Calu3 (cell line): Measurements from ENCODE around the gene MPZL3. TPM values are rescaled to one million over a fixed set of nuclear protein-coding genes. Genes with fewer than 3 reads are reported as not detected.

Experiments
- BruUV-seq: library from RNA; stranded (reverse); fragments of 400-500 nt; replicated peaks from 2 replicates; lab custom pipeline; 2021; lab: Mats Ljungman, UMichigan
- CTCF ChIA-PET: fragments of 300-600 bp; sonication (Branson Sonifier 250); formaldehyde crosslinking; loops from one replicate; lab custom pipeline; 2022; ENCODE audit warnings: antibody characterized with exemption; lab: Charles Lee
- DNase-seq: peaks from one replicate; pipeline ENCODE4 v3.0.0; 2022
- H3K27ac Mint-ChIP-seq: one replicate; pipeline ENCODE4 v1.8.0; 2022; ENCODE audit warnings: mixed read lengths; ENCODE audit not compliant: unreplicated experiment
- H3K27me3 Mint-ChIP-seq: one replicate; pipeline ENCODE4 v1.8.0; 2022; ENCODE audit warnings: mixed read lengths; ENCODE audit not compliant: unreplicated experiment
- H3K36me3 Mint-ChIP-seq: one replicate; pipeline ENCODE4 v1.8.0; 2022; ENCODE audit warnings: mild to moderate bottlenecking, moderate library complexity, mixed read lengths; ENCODE audit not compliant: insufficient read depth, unreplicated experiment
- H3K4me1 Mint-ChIP-seq: one replicate; pipeline ENCODE4 v1.8.0; 2022; ENCODE audit warnings: mild to moderate bottlenecking, low read depth, mixed read lengths; ENCODE audit not compliant: unreplicated experiment
- H3K4me3 Mint-ChIP-seq: one replicate; pipeline ENCODE4 v1.8.0; 2022; ENCODE audit warnings: mild to moderate bottlenecking, low read depth, moderate library complexity, mixed read lengths; ENCODE audit not compliant: unreplicated experiment
- H3K9me3 Mint-ChIP-seq: one replicate; pipeline ENCODE4 v1.8.0; 2022; ENCODE audit warnings: low read depth, mixed read lengths; ENCODE audit not compliant: unreplicated experiment
- intact Hi-C: fragments of 100-400 bp; cut with micrococcal nuclease; formaldehyde crosslinking; loops from one replicate; pipeline ENCODE4 v1.10.0; 2022; ENCODE audit not compliant: unreplicated experiment
- total RNA-seq: library from RNA; stranded (reverse); gene quantifications from 2 replicates; pipeline ENCODE4 v1.2.3, GENCODE V29; 2022
- TF ChIP-seq, protein P1 (sequence below): fragments of 200-600 bp; IDR thresholded peaks from one replicate; pipeline ENCODE4 v1.8.0; 2022; ENCODE audit warnings: antibody characterized with exemption; ENCODE audit not compliant: unreplicated experiment

The MPZL3 gene
- total RNA-seq, 1 experiment from 2014 or later: 5.9 TPM

DNA sequence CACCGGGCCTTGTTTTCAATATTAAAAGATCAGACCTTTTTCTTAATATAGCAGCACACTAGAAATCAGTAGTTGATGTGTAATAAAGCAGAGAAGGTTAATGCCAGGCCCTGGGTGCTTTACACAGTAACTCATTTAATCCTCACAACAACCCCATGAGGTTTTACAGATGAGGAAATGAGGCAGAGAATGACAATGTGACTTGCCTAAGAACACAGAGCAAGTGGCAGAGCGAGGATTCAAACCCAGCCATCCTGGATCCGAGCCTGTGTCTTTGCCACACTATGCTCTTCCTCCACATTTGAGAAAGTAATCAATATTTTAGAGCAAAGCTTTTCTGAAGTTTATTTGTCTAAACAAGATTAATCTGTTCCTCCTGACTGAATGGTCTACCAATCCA, 34.6 kb downstream of the MPZL3 start:
- no peak overlapping the region for H3K27ac Mint-ChIP-seq
- H3K4me3 Mint-ChIP-seq: no peak overlapping the region
- no peaks in the 10 kb centered on the region for H3K9me3 Mint-ChIP-seq
- BruUV-seq: no TSS peak
- TF ChIP-seq, protein P1, sequence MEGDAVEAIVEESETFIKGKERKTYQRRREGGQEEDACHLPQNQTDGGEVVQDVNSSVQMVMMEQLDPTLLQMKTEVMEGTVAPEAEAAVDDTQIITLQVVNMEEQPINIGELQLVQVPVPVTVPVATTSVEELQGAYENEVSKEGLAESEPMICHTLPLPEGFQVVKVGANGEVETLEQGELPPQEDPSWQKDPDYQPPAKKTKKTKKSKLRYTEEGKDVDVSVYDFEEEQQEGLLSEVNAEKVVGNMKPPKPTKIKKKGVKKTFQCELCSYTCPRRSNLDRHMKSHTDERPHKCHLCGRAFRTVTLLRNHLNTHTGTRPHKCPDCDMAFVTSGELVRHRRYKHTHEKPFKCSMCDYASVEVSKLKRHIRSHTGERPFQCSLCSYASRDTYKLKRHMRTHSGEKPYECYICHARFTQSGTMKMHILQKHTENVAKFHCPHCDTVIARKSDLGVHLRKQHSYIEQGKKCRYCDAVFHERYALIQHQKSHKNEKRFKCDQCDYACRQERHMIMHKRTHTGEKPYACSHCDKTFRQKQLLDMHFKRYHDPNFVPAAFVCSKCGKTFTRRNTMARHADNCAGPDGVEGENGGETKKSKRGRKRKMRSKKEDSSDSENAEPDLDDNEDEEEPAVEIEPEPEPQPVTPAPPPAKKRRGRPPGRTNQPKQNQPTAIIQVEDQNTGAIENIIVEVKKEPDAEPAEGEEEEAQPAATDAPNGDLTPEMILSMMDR: no peak
- no peaks in the 10 kb centered on the region for H3K27me3 Mint-ChIP-seq
- CTCF ChIA-PET: no interaction called here
- DNase-seq: no peak
- H3K36me3 Mint-ChIP-seq: peaks cover 4% of the 10 kb centered on the region
- intact Hi-C loops: no loop called here
- H3K4me1 Mint-ChIP-seq: peaks cover 23% of the 10 kb centered on the region

DNA sequence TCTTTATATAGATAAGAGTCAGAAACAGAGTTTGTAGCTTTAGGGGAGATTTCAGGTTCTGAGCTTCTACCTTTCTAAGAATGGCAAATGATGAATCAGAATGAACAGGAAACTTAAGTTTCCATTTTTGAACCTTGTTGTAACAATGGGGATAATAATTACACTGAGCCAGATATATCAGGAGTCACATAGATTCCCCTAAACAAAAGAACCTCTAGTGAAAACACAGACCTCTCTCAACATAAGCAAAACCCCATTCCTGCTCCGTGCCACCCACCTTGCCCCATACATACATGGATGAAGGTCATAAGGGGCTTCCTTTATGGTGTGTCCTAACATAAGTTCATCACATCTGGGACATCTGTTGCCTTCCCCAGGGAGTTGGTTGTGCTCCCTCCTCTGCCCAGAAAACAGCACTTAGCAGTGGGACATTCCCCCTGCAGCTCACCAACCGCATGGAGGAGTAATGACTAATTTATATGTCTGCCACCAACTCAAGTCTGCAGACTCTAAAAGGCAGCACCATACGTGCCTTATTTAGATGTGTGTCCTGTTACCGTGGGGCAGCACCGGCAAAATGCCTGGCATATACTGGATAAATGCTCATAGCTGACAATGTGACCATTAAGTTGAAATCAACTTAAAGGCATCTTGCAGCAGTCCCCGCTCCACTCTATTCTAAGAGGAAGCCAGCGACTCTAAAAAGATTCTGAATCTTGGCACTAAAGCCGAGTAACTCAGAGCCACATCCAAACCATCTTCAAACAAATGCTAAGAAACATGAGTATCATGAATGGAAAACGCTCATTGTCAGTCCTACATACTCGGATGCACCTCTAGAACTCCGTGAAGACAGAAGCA, 35.3 kb downstream of the MPZL3 start:
- Mint-ChIP-seq H3K4me3 (no peak overlapping the region), H3K4me1 (peaks cover 30% of the 10 kb centered on the region), H3K36me3 (peaks cover 4% of the 10 kb centered on the region), H3K27me3 (no peaks in the 10 kb centered on the region), H3K9me3 (no peaks in the 10 kb centered on the region), H3K27ac (no peak overlapping the region)
- TF ChIP-seq, protein P1: no peak
- intact Hi-C loops: no loop called here
- DNase-seq: no peak
- CTCF ChIA-PET: interaction anchor here (0.6 to 1.2 kb wide), 2 partner anchors 19 to 35 kb away, joined by 3 read pairs; partner anchors contain the start of gene MPZL3
- no TSS peak for BruUV-seq

DNA sequence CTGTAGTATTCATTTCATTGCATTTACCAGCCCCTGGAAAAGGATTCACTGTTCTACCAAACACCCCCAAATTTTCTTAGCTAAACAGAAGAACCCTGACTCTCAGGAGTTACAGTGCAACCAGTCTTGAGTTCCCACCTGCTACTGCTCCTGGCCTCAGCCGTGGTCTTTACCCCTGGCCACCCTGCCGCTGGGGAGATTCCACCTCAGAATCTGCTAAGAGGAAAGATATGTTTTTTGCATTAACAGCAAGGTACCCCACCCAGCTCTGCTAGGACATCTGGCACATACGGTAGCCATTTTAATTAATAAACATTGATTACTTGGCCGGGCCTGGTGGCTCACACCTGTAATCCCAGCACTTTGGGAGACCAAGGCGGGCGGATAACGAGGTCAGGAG, 36.4 kb downstream of the MPZL3 start:
- no peak for DNase-seq
- Mint-ChIP-seq H3K27ac (no peak overlapping the region), H3K4me3 (no peak overlapping the region), H3K36me3 (peaks cover 4% of the 10 kb centered on the region), H3K4me1 (peaks cover 33% of the 10 kb centered on the region), H3K9me3 (no peaks in the 10 kb centered on the region), H3K27me3 (no peaks in the 10 kb centered on the region)
- CTCF ChIA-PET: interaction anchor here (0.7 to 1.2 kb wide), 2 partner anchors 36 to 905 kb away, joined by 3 read pairs; partner anchors contain the start of gene MPZL3
- TF ChIP-seq, protein P1: no peak
- intact Hi-C loops: no loop called here
- BruUV-seq: no TSS peak

DNA sequence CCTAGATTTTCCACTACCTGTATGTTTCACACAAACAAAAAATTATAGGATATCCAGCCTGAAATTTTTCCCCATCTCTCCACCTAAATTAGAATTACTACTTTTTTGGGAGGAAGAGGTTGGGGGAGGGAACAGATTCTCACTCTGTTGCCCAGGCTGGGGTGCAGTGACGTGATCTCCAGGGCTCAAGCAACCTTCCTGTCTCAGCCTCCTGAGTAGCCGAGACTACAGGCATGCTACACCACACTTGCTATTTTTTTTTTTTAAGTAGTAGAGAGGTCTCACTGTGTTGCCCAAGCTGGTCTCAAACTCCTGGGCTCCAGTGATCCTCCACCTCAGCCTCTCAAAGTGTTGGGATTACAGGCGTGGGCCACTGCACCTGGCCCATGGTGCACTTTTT, 36.9 kb downstream of the MPZL3 start:
- H3K27me3 Mint-ChIP-seq: no peaks in the 10 kb centered on the region
- DNase-seq: no peak
- peaks cover 4% of the 10 kb centered on the region for H3K36me3 Mint-ChIP-seq
- H3K9me3 Mint-ChIP-seq: no peaks in the 10 kb centered on the region
- H3K4me1 Mint-ChIP-seq: peaks cover 33% of the 10 kb centered on the region
- no TSS peak for BruUV-seq
- H3K4me3 Mint-ChIP-seq: no peak overlapping the region
- CTCF ChIA-PET: interaction anchor here (0.7 kb wide), 1 partner anchor 905 kb away, joined by 3 read pairs; no protein-coding TSS in a partner anchor
- intact Hi-C loops: no loop called here
- no peak overlapping the region for H3K27ac Mint-ChIP-seq
- TF ChIP-seq, protein P1: no peak
